H1 (cell line): ENCODE results near the gene SLC39A11. TPM values are rescaled to one million over a fixed set of nuclear protein-coding genes. Genes with fewer than 3 reads are reported as not detected.

Experiments used
- CTCF ChIA-PET: fragments of 300-600 bp; sonication (Branson Sonifier 250); formaldehyde crosslinking; loops from one replicate; lab custom pipeline; 2021; ENCODE audit not compliant: partially characterized antibody; lab: Charles Lee
- POLR2A ChIA-PET: fragments of 300-600 bp; sonication (Branson Sonifier 250); formaldehyde crosslinking; loops from one replicate; lab custom pipeline; 2021; ENCODE audit warnings: inconsistent platforms; ENCODE audit not compliant: partially characterized antibody; lab: Charles Lee
- DNase-seq, 2 experiments: peaks; one replicate each; pipeline versions ENCODE4 v3.0.0 to v3.0.0-alpha.2; 2010 to 2022; ENCODE audit warnings: low spot score in 2 of 2, low read depth in 1 of 2, mixed read lengths in 1 of 2
- FAIRE-seq: peaks from 2 replicates; lab custom pipeline; 2011; peaks lifted over from hg19 to GRCh38; lab: Jason Lieb, UNC
- H2AFZ ChIP-seq: 2 replicates; pipeline ENCODE4 v1.8.1; 2012; ENCODE audit warnings: low read length, inconsistent platforms
- H2AK5ac ChIP-seq: 2 replicates; pipeline ENCODE4 v1.6.1; 2013; ENCODE audit warnings: low read depth, low read length
- H2BK120ac ChIP-seq: replicated peaks from 2 replicates; pipeline ENCODE3; 2013; ENCODE audit warnings: low read depth, low read length, inconsistent platforms
- H2BK12ac ChIP-seq: 2 replicates; pipeline ENCODE4 v1.6.1; 2013; ENCODE audit warnings: low read depth, low read length
- H2BK15ac ChIP-seq: 2 replicates; pipeline ENCODE4 v1.6.1; 2013; ENCODE audit warnings: low read length
- H2BK20ac ChIP-seq: 2 replicates; pipeline ENCODE4 v1.6.1; 2013; ENCODE audit warnings: low read length
- H2BK5ac ChIP-seq: 2 replicates; pipeline ENCODE4 v1.6.1; 2013; ENCODE audit warnings: low read depth, low read length
- H3K14ac ChIP-seq: 2 replicates; pipeline ENCODE4 v1.6.1; 2013; ENCODE audit warnings: inconsistent platforms; ENCODE audit not compliant: insufficient read length
- H3K18ac ChIP-seq: 2 replicates; pipeline ENCODE4 v1.6.1; 2013; ENCODE audit warnings: low read length; ENCODE audit errors: extremely low read depth
- H3K23ac ChIP-seq: 2 replicates; pipeline ENCODE4 v1.6.1; 2013; ENCODE audit warnings: inconsistent platforms; ENCODE audit not compliant: insufficient read length
- H3K23me2 ChIP-seq: 2 replicates; pipeline ENCODE4 v1.6.1; 2013; ENCODE audit warnings: low read depth, low read length
- H3K27ac ChIP-seq: 2 replicates; pipeline ENCODE4 v1.6.1; 2011; ENCODE audit warnings: low read depth, low read length, inconsistent platforms
- H3K27me3 ChIP-seq, 4 experiments: replicated peaks in 1 of 4; 1 replicate in 1 of 4; 2 replicates in 3 of 4; pipeline versions ENCODE4 v1.6.1 to v1.8.1; 2011 to 2013; ENCODE audit warnings: low read length in 3 of 4, mild to moderate bottlenecking in 3 of 4, inconsistent platforms in 2 of 4, mixed read lengths in 2 of 4, moderate library complexity in 1 of 4; ENCODE audit not compliant: control insufficient read depth in 3 of 4, insufficient read depth in 3 of 4; ENCODE audit errors: extremely low read depth in 1 of 4
- H3K36me3 ChIP-seq, 4 experiments: 2 replicates each; pipeline versions ENCODE4 v1.6.1 to v1.8.1; 2011 to 2013; ENCODE audit warnings: mild to moderate bottlenecking in 4 of 4, low read length in 3 of 4, moderate library complexity in 2 of 4, control low read depth in 1 of 4, inconsistent platforms in 1 of 4; ENCODE audit not compliant: insufficient read depth in 4 of 4, control insufficient read depth in 2 of 4
- H3K4ac ChIP-seq: replicated peaks from 2 replicates; pipeline ENCODE3; 2013; ENCODE audit warnings: low read length, low read depth, mixed read lengths, inconsistent platforms; ENCODE audit not compliant: insufficient read length
- H3K4me1 ChIP-seq, 4 experiments: replicated peaks in 1 of 4; 1 replicate in 1 of 4; 2 replicates in 3 of 4; pipeline versions ENCODE4 v1.6.1 to v1.8.1; 2011 to 2013; ENCODE audit warnings: low read length in 3 of 4, inconsistent platforms in 2 of 4, mixed read lengths in 1 of 4; ENCODE audit not compliant: insufficient read depth in 4 of 4, control insufficient read depth in 3 of 4
- H3K4me2 ChIP-seq, 2 experiments: 2 replicates each; pipeline versions ENCODE4 v1.6.1 to v1.8.1; 2011 to 2013; ENCODE audit warnings: low read depth in 2 of 2, low read length in 2 of 2, control low read depth in 1 of 2, inconsistent platforms in 1 of 2, mild to moderate bottlenecking in 1 of 2; ENCODE audit not compliant: insufficient read depth in 1 of 2
- H3K4me3 ChIP-seq, 4 experiments: fragments of 200-600, 300-600 bp in 1 of 4; sonication (generic), shearing (Covaris generic), sonication (Bioruptor Twin) in 1 of 4; 2 replicates each; pipeline versions ENCODE4 v1.5.1 to v1.8.1; 2011 to 2016; ENCODE audit warnings: low read length in 4 of 4, low read depth in 3 of 4, control low read depth in 2 of 4, inconsistent platforms in 2 of 4, mild to moderate bottlenecking in 2 of 4, mixed read lengths in 1 of 4, moderate library complexity in 1 of 4; ENCODE audit not compliant: insufficient read depth in 2 of 4; ENCODE audit errors: extremely low read depth in 1 of 4
- H3K56ac ChIP-seq: replicated peaks from 2 replicates; pipeline ENCODE3; 2013; ENCODE audit warnings: low read depth, mild to moderate bottlenecking, mixed read lengths, low read length, inconsistent platforms; ENCODE audit not compliant: insufficient read length
- H3K79me1 ChIP-seq: 2 replicates; pipeline ENCODE4 v1.6.1; 2013; ENCODE audit warnings: low read depth, low read length, control low read depth
- H3K79me2 ChIP-seq, 2 experiments: 2 replicates each; pipeline versions ENCODE4 v1.6.1 to v1.8.1; 2012 to 2013; ENCODE audit warnings: low read length in 2 of 2, mild to moderate bottlenecking in 2 of 2, inconsistent platforms in 1 of 2; ENCODE audit not compliant: insufficient read depth in 2 of 2, control insufficient read depth in 1 of 2
- H3K9ac ChIP-seq, 4 experiments: replicated peaks in 1 of 4; 1 replicate in 1 of 4; 2 replicates in 3 of 4; pipeline versions ENCODE4 v1.6.1 to v1.8.1; 2011 to 2013; ENCODE audit warnings: low read depth in 3 of 4, low read length in 3 of 4, control low read depth in 2 of 4, mild to moderate bottlenecking in 2 of 4, moderate library complexity in 2 of 4, inconsistent platforms in 1 of 4; ENCODE audit errors: extremely low read depth in 1 of 4
- H3K9me3 ChIP-seq, 2 experiments: 2 replicates each; pipeline versions ENCODE4 v1.6.1 to v1.8.1; 2012 to 2013; ENCODE audit warnings: mild to moderate bottlenecking in 2 of 2, moderate library complexity in 2 of 2, control low read depth in 1 of 2, inconsistent platforms in 1 of 2, low read depth in 1 of 2, low read length in 1 of 2, mixed read lengths in 1 of 2; ENCODE audit not compliant: insufficient read depth in 2 of 2
- H4K20me1 ChIP-seq, 2 experiments: replicated peaks in 1 of 2; 2 replicates each; pipeline versions ENCODE3 to v1.8.1; 2011 to 2013; ENCODE audit warnings: inconsistent platforms in 2 of 2, low read length in 2 of 2, mild to moderate bottlenecking in 1 of 2; ENCODE audit not compliant: insufficient read depth in 2 of 2, control insufficient read depth in 1 of 2
- H4K5ac ChIP-seq: 2 replicates; pipeline ENCODE4 v1.6.1; 2013; ENCODE audit warnings: low read length, low read depth, mixed read lengths, inconsistent platforms; ENCODE audit not compliant: insufficient read length
- H4K8ac ChIP-seq: 2 replicates; pipeline ENCODE4 v1.8.0; 2013; ENCODE audit warnings: mild to moderate bottlenecking, moderate library complexity, low read length, inconsistent platforms; ENCODE audit not compliant: insufficient read depth; ENCODE audit errors: extremely low read depth
- H4K91ac ChIP-seq: replicated peaks from 2 replicates; pipeline ENCODE3; 2013; ENCODE audit warnings: low read length, mixed read lengths, inconsistent platforms; ENCODE audit not compliant: insufficient read length
- GTF2F1 ChIP-seq: IDR thresholded peaks from 2 replicates; pipeline ENCODE4 v1.6.1; 2012; ENCODE audit warnings: low read depth, low read length, improper control_type of control experiment, borderline replicate concordance
- NANOG ChIP-seq: IDR thresholded peaks from 2 replicates; pipeline ENCODE4 v1.6.1; 2011; ENCODE audit warnings: low read length, low read depth, mild to moderate bottlenecking, inconsistent platforms; ENCODE audit not compliant: insufficient read depth, poor library complexity, severe bottlenecking
- WGBS, 2 experiments: shearing (Covaris generic) in 1 of 2; methylation state at CpG; one replicate each; pipeline versions ENCODE4 v1.1.6 to v1.1.7; 2013 to 2015; ENCODE audit warnings: low lambda C conversion rate in 2 of 2, mixed read lengths in 2 of 2, inconsistent platforms in 1 of 2, low coverage in 1 of 2, missing lambda C conversion rate in 1 of 2; ENCODE audit not compliant: insufficient replicate concordance in 2 of 2, insufficient coverage in 1 of 2, insufficient read length in 1 of 2; ENCODE audit errors: extremely low coverage in 1 of 2, missing lambda C conversion rate in 1 of 2; 5-methylcytosine and 5-hydroxymethylcytosine counted together
- polyA plus RNA-seq, 7 experiments: library from polyadenylated mRNA; depleted of rRNA in 3 of 7; stranded (reverse) in 5 of 7; unstranded in 2 of 7; fragments of >200 nt in 5 of 7; fragments of 200-250 nt in 2 of 7; gene quantifications; 1 replicate in 5 of 7; 2 replicates in 1 of 7; 4 replicates in 1 of 7; pipeline versions ENCODE4 v1.2.1 to v1.2.3, GENCODE V29; 2011 to 2013; ENCODE audit warnings: missing spikeins in 2 of 7, mixed read lengths in 2 of 7
- total RNA-seq: library from RNA; stranded (reverse); fragmentation: NEBNext Ultra II Directional; extraction: Animal tissue kit (Norgen Biotek cat#: 25700); gene quantifications from 2 replicates; pipeline ENCODE4 v1.2.1, GENCODE V29; 2021

Gene SLC39A11
- total and polyA plus RNA-seq, 2 of the 8 experiments (the other 6 are each of a cell fraction or from before 2014, with no cell fraction given) = 12.2 to 19.6 TPM

- H3K23ac ChIP-seq = no peak overlapping the region
- no peak overlapping the region for H4K91ac ChIP-seq
- no peak for DNase-seq
- peaks cover 0 to 4% (median 1%) of the 10 kb centered on the region in 4 experiments; a peak in 1 of 7 replicates for H3K4me1 ChIP-seq
- no peak overlapping the region for H3K4me3 ChIP-seq
- no peak overlapping the region for H2BK12ac ChIP-seq
- no peak overlapping the region for H3K56ac ChIP-seq
- WGBS, 2 experiments = 93% methylated on average over 6 of the region's 7 CpGs; no CpG with 5 or more reads in 1 of the 2 experiments
- H3K14ac ChIP-seq = no peak overlapping the region
- H3K79me1 ChIP-seq = no peaks in the 10 kb centered on the region
- no peak for TF ChIP-seq GTF2F1
- TF ChIP-seq NANOG = no peak
- H2AK5ac ChIP-seq = no peak overlapping the region
- no peak overlapping the region for H2BK20ac ChIP-seq
- no peaks in the 10 kb centered on the region for H3K36me3 ChIP-seq
- H2AFZ ChIP-seq = no peak overlapping the region
- ChIA-PET POLR2A (interaction anchor here (0.7 kb wide), 1 partner anchor 62 kb away, joined by 3 read pairs; no protein-coding TSS in a partner anchor), CTCF (interaction anchor here (0.6 to 1.0 kb wide), 2 partner anchors 271 to 397 kb away, joined by 3 read pairs; no protein-coding TSS in a partner anchor)
- no peak overlapping the region for H3K18ac ChIP-seq
- H3K4ac ChIP-seq = no peak overlapping the region
- H3K79me2 ChIP-seq = no peaks in the 10 kb centered on the region
- FAIRE-seq = no peak
- H3K4me2 ChIP-seq = no peak overlapping the region
- no peaks in the 10 kb centered on the region for H4K20me1 ChIP-seq
- no peak overlapping the region for H4K8ac ChIP-seq
- no peak overlapping the region for H3K9ac ChIP-seq
- H2BK15ac ChIP-seq = peak overlapping the region; percentile 40; the same call in 1 of the 2 replicates
- H4K5ac ChIP-seq = no peak overlapping the region
- no peaks in the 10 kb centered on the region for H3K27me3 ChIP-seq
- H3K9me3 ChIP-seq = no peaks in the 10 kb centered on the region
- no peak overlapping the region for H2BK5ac ChIP-seq
- no peak overlapping the region for H3K27ac ChIP-seq
- no peak overlapping the region for H2BK120ac ChIP-seq
- H3K23me2 ChIP-seq = no peaks in the 10 kb centered on the region
Measured at GRCh38 chr17:73123606-73124320, 31.3 kb upstream of the SLC39A11 start.
